Measurements from ENCODE around the gene DBH. TPM values are rescaled to one million over a fixed set of nuclear protein-coding genes. Genes with fewer than 3 reads are reported as not detected.

The DBH gene
- total RNA-seq, 2 donors from 2014 or later = not detected

- no peaks in the 10 kb centered on the region for H3K9me3 ChIP-seq
- no peaks in the 10 kb centered on the region for H3K36me3 ChIP-seq
- DNase-seq (ENCODE audit: low spot score) = no peak
- H3K4me1 ChIP-seq (ENCODE audit: control insufficient read depth in 1 of 2, low read depth in 2 of 2) = no peaks in the 10 kb centered on the region
- H3K4me3 ChIP-seq = no peak overlapping the region
- no peak overlapping the region for H3K27ac ChIP-seq
- no peak for ATAC-seq (ENCODE audit: insufficient number of reproducible peaks, low FRiP score, low read depth)
- no peak for TF ChIP-seq CTCF (IDR thresholded peaks at IDR 0.05)
- H3K27me3 ChIP-seq (replicated peaks; ENCODE audit: insufficient read depth) = no peaks in the 10 kb centered on the region
Measured at GRCh38 chr9:133666387-133666786, 30.2 kb downstream of the DBH start.

DNA sequence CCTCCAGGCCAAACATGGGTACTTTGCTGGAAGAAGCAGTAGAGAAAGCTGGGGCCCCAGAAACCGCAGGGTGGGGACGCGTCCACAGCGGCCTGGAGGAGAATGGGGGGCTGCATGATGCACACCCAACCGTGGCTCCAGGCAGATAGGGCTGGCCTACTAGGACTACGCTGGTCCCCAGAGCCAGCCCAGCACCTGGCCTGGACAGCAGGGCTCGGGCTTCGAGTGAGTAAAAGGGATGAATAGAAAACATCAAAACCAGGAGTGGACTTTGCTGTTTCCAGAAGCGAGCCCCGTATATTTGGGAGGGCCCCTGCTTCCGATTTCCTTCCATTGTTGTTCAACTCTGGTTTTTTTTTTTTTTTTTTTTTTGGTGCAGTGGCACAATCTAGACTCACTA lies 30.7 kb downstream of the DBH start:
- DNase-seq (ENCODE audit: low spot score) = no peak
- no peaks in the 10 kb centered on the region for H3K27me3 ChIP-seq (replicated peaks; ENCODE audit: insufficient read depth)

DNA sequence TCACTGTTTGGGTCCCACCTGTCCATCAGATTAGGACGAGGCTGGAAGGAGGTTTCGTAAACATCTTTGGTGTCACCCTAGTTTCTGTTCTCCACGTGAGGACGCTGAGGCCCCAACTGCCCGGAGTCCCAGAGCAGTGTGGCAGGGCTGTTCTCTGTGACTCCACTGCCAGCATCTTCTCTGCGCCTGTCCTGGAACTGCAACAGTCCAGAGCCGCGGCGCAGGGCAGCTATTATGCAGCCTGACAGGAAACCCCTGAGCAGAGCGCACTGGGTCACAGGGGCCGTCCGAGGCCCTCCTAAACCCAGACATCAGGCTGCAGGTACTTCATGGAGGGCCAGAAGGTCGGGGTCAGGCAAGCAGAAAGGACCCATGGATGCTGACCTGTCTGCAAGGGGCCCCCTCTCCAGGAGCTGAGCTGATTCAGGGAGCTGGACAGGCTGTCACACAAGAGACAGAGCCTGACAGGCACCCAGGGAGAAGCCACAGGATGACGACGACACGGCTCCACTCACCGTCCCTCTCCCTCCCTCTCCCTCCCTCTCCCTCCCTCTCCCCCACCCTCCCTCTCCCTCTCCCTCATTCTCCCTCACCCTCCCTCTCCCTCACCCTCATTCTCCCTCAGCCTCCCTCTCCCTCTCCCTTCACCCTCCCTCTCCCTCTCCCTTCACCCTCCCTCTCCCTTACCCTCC lies 31.7 kb downstream of the DBH start:
- TF ChIP-seq CTCF (IDR thresholded peaks at IDR 0.05) = no peak
- ATAC-seq (ENCODE audit: insufficient number of reproducible peaks, low FRiP score, low read depth) (no peak), DNase-seq (ENCODE audit: low spot score) (no peak)

More for the DNA sequence above, 30.7 kb downstream of the DBH start:
- Histone ChIP-seq H3K4me1 (ENCODE audit: control insufficient read depth in 1 of 2, low read depth in 2 of 2) (no peaks in the 10 kb centered on the region), H3K4me3 (no peak overlapping the region), H3K36me3 (no peaks in the 10 kb centered on the region), H3K27ac (no peak overlapping the region), H3K9me3 (no peaks in the 10 kb centered on the region)
- ATAC-seq (ENCODE audit: insufficient number of reproducible peaks, low FRiP score, low read depth) = no peak
- TF ChIP-seq CTCF (IDR thresholded peaks at IDR 0.05) = no peak

DNA sequence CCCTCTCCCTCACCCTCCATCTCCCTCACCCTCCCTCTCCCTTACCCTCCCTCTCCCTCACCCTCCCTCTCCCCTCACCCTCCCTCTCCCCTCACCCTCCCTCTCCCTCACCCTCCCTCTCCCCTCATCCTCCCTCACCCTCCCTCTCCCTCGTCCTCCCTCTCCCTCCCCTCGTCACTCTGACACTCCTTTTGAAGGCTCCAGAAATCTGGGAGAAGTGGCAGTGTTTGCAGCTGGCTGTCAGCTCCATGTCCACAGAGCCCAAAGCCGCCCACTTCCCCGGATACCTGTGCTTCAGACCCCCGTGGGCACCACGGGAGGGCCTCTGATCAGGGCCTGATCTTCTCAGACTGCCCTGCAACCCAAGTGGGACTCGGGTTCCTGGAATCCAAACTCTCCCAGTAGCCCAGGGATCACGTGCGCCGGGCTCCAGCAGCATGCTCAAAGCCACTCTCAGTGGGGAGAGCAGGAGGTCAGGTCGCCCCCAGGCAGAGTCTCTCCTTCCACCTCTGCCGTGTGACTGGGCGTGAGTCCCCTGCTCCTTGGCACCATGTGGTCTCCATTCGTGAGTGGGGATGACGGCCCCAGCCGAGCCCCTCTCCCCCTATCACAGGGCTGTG lies 33.1 kb downstream of the DBH start:
- Histone ChIP-seq H3K4me3 (no peak overlapping the region), H3K27me3 (replicated peaks; ENCODE audit: insufficient read depth) (no peaks in the 10 kb centered on the region), H3K4me1 (ENCODE audit: control insufficient read depth in 1 of 2, low read depth in 2 of 2) (no peaks in the 10 kb centered on the region), H3K9me3 (no peaks in the 10 kb centered on the region), H3K36me3 (no peaks in the 10 kb centered on the region), H3K27ac (no peak overlapping the region)
- TF ChIP-seq CTCF (IDR thresholded peaks at IDR 0.05) = no peak
- no peak for DNase-seq (ENCODE audit: low spot score)
- no peak for ATAC-seq (ENCODE audit: insufficient number of reproducible peaks, low FRiP score, low read depth)

More for the DNA sequence above, 31.7 kb downstream of the DBH start:
- Histone ChIP-seq H3K9me3 (no peaks in the 10 kb centered on the region), H3K4me3 (no peak overlapping the region), H3K4me1 (ENCODE audit: control insufficient read depth in 1 of 2, low read depth in 2 of 2) (no peaks in the 10 kb centered on the region), H3K27ac (no peak overlapping the region), H3K27me3 (replicated peaks; ENCODE audit: insufficient read depth) (no peaks in the 10 kb centered on the region), H3K36me3 (no peaks in the 10 kb centered on the region)

GRCh38 chr9:133670466-133670865 lies 34.3 kb downstream of the DBH start:
- Histone ChIP-seq H3K36me3 (no peaks in the 10 kb centered on the region), H3K9me3 (no peaks in the 10 kb centered on the region), H3K4me1 (ENCODE audit: control insufficient read depth in 1 of 2, low read depth in 2 of 2) (no peaks in the 10 kb centered on the region), H3K27ac (no peak overlapping the region), H3K27me3 (replicated peaks; ENCODE audit: insufficient read depth) (no peaks in the 10 kb centered on the region), H3K4me3 (no peak overlapping the region)
- ATAC-seq (ENCODE audit: insufficient number of reproducible peaks, low FRiP score, low read depth) (no peak), DNase-seq (ENCODE audit: low spot score) (no peak)
- TF ChIP-seq CTCF (IDR thresholded peaks at IDR 0.05) = no peak

All from thoracic aorta (tissue), 2 donors.